Muscle of arm (tissue), 12 donors: Measurements from ENCODE around the gene TBCEL. TPM values are rescaled to one million over a fixed set of nuclear protein-coding genes. Genes with fewer than 3 reads are reported as not detected.

ENCODE experiments used
- DNase-seq: peaks from one replicate; pipeline ENCODE4 v3.0.0-alpha.2; 2013
- polyA plus RNA-seq, 12 donors: library from polyadenylated mRNA; unstranded; fragments of 120-200 nt; gene quantifications; one replicate each; pipeline ENCODE4 v1.2.1, GENCODE V29; 2013; ENCODE audit not compliant: insufficient read length in 12 of 12

Gene TBCEL
- polyA plus RNA-seq, 12 donors, result 12.6 to 18.9 (median 15.9) TPM; not detected in 1

GRCh38 chr11:121058941-121059340 is 35.0 kb downstream of the TBCEL start:
- no peak for DNase-seq

GRCh38 chr11:121059605-121060004 is 35.7 kb downstream of the TBCEL start:
- no peak for DNase-seq

GRCh38 chr11:121063728-121064127 is 39.8 kb downstream of the TBCEL start:
- DNase-seq, result no peak

GRCh38 chr11:121066623-121067022 is 42.7 kb downstream of the TBCEL start:
- DNase-seq, result no peak

- DNase-seq, result no peak
Measured at GRCh38 chr11:121067026-121067425, 43.1 kb downstream of the TBCEL start.

GRCh38 chr11:121067453-121067852 is 43.6 kb downstream of the TBCEL start:
- DNase-seq, result no peak

- peak; percentile 53 for DNase-seq
Measured at GRCh38 chr11:121067962-121068647, 44.2 kb downstream of the TBCEL start.

GRCh38 chr11:121068787-121069186 is 44.9 kb downstream of the TBCEL start:
- DNase-seq, result no peak

- DNase-seq, result no peak
Measured at GRCh38 chr11:121070951-121071845, 47.3 kb downstream of the TBCEL start.

GRCh38 chr11:121071846-121072450 is 48.0 kb downstream of the TBCEL start:
- peak; percentile 13 for DNase-seq

GRCh38 chr11:121081321-121081720 is 57.4 kb downstream of the TBCEL start:
- DNase-seq, result no peak

- DNase-seq, result no peak
Measured at GRCh38 chr11:121082219-121082618, 58.3 kb downstream of the TBCEL start.

GRCh38 chr11:121082670-121083069 is 58.8 kb downstream of the TBCEL start:
- no peak for DNase-seq

GRCh38 chr11:121086866-121087265 is 63.0 kb downstream of the TBCEL start:
- no peak for DNase-seq

GRCh38 chr11:121089566-121089965 is 65.7 kb downstream of the TBCEL start:
- DNase-seq, result no peak

- DNase-seq, result no peak
Measured at GRCh38 chr11:121090145-121090721, 66.3 kb downstream of the TBCEL start.

GRCh38 chr11:121091492-121092152 is 67.7 kb downstream of the TBCEL start:
- no peak for DNase-seq

- no peak for DNase-seq
Measured at GRCh38 chr11:121095561-121095960, 71.7 kb downstream of the TBCEL start.

GRCh38 chr11:121099364-121099763 is 75.5 kb downstream of the TBCEL start:
- DNase-seq, result no peak

GRCh38 chr11:121099885-121100284 is 76.0 kb downstream of the TBCEL start:
- no peak for DNase-seq

GRCh38 chr11:121100943-121101342 is 77.0 kb downstream of the TBCEL start, which contains the start of gene TECTA:
Gene TECTA, plus strand, starts transcription at chr11:121101243. Its CDS starts 1,423 bp downstream, at chr11:121102666.
- DNase-seq, result no peak
